DMS153 (cell line): Measurements from ENCODE around the gene SCN4A.
"Not testable (repeated sequence)": the region's sequence is repeated elsewhere in the genome, so short reads cannot be mapped to it uniquely, and the experiment has no call there.

Experiments
- DNase-seq: peaks from one replicate; lab custom pipeline; 2025; lab: John Stamatoyannopoulos, UW

Gene SCN4A

DNA sequence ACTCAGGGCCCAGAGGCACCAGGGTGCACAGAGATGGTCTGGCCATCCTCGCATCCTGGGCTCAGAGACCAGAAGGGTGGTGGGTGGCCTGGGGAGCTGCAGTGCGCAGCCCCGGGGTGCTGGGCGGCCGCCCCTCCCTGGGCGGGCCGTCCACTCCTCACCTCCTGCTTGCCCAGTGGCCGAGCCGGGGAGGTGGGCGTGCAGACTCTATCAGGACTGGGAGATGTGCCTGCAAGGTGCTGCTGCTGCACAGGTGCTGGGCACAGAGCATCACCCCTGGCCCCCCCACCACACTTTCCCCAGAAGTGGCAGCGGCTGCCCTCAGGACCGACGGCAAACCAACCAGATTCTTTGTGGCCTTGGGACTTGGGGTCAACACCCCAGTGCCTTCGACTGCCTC lies at the start of gene SCN4A:
SCN4A (minus strand) TSS at position 123 of the 400 bp plus-strand sequence; CDS start at position 46, 77 bp downstream.
- DNase-seq: no peak

- peak; percentile 20 for DNase-seq
Measured at GRCh38 chr17:64020056-64020766, 47.5 kb upstream of the SCN4A start, which contains the start of gene ICAM2. Gene ICAM2, minus strand, starts transcription at chr17:64020633. Its CDS starts 13,942 bp downstream, at chr17:64006691.

DNA sequence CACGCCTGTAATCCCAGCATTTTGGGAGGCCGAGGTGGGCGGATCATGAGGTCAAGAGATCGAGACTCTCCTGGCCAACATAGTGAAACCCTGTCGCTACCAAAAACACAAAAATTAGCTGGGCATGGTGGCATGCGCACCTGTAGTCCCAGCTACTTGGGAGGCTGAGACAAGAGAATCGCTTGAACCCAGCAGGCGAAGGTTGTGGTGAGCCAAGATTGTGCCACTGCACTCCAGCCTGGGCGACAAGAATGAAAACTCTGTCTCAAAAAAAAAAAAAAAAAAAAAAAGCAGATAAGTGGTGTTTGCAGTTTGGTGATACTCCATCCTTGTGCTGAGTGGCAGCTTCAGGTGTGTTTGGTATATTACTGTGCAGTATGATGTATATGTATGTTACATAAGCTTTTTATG lies 46.8 kb upstream of the SCN4A start:
- DNase-seq: not testable (repeated sequence)

DNA sequence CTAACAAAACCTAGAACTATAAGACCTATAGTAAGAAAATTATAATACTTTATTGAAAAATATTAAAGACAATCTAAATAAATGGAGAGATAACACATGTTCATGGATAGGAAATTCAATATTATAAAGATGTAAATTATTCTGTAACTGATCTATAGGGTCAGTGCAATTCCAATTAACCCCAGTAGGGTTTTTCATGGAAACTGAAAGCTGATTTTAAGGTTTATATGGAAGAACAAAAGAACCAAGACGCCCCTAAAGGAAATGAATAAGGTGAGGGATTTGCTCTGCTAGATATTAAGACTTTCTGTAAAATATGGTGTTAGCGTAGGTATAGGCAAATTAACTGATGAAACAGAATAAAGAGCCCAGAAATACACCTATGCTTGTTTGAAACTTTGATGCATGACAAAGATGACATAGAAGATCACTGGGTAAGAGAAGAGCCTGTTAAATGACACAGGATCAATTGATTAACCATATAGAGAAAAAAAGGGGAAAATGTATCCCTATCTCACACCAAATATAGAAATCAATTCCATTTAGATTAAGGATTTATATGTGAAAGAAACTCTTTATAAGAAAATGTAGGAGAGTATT lies 44.8 kb upstream of the SCN4A start:
- DNase-seq: no peak

DNA sequence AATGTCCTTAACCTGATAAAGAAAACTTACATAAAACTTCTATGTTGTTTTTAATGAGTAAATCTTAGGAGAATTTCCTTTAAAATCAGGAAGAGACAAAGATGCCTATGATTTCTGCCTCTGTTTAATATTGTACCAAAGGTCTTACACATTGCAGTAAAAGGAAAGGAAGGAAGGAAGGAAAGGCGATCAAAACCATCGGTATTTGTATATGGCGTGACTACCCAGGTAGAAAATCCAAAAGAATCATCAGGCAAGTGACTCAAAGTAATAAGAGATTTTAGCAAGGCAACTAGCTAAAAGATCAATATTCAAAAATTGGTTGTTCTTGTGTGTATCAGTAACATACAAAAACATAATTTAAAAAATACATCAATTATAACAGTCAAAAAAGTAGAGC lies 44.3 kb upstream of the SCN4A start:
- DNase-seq: no peak

- DNase-seq: no peak
Measured at GRCh38 chr17:64016231-64016784, 43.6 kb upstream of the SCN4A start.

- DNase-seq: no peak
Measured at GRCh38 chr17:64015447-64015846, 42.7 kb upstream of the SCN4A start.

DNA sequence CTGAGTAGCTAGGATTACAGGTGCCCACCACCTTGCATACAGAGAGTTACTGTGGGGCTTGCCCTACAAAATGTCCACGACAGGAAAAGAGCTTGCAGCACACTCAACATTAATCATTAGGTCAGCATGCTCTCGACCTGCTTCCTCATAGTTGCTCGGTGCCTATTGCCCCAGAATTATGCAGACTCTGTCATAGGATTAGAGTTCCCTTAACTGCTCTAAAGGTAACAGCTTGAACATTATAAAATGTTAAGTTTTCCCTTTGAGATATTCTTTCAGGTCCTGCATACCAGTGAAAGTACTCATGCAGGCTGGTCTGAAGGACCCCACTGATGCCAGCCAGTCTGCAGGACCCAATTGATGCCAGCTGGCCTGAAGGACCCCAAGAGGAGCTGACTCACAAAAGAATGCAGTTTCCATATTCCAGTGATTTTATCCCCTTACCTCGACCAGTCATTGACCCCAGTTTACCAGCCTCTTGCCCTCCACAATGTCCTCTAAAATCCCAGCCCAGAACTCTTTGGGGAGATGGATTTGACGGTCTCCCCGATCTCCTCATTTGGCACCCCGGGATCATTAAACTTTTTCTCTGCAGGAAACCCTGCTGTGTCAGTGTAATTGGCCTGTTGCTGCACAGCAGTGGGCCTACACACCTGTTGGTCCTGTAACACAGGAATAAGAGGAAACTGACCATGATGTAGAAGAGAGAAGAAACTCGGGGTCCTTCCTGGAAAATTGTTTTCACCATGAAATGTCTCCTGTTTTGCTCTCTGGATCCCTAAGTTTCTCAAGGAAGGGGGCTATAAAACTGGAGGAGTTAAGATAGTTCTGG lies 37.1 kb upstream of the SCN4A start:
- DNase-seq: no peak

- no peak for DNase-seq
Measured at GRCh38 chr17:64008830-64009229, 36.1 kb upstream of the SCN4A start.

DNA sequence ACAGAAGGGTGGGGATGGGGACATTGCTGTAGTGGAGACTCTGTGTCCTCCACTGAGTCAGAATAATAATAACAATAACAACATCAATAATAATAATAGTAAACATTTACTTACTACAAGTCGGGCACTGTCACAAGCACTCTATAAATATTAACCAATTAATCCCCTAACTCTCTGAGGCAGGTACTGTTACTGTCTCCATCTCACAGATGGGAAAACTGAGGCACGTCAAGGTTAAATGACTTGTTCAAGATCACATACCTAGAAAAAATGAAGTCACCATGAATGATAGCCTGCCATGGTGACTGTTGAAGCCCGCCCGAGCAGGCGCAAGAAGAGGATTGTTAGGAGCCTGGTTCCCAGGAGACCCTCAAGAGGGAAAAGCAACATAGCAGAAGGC lies 35.6 kb upstream of the SCN4A start:
- DNase-seq: no peak

DNA sequence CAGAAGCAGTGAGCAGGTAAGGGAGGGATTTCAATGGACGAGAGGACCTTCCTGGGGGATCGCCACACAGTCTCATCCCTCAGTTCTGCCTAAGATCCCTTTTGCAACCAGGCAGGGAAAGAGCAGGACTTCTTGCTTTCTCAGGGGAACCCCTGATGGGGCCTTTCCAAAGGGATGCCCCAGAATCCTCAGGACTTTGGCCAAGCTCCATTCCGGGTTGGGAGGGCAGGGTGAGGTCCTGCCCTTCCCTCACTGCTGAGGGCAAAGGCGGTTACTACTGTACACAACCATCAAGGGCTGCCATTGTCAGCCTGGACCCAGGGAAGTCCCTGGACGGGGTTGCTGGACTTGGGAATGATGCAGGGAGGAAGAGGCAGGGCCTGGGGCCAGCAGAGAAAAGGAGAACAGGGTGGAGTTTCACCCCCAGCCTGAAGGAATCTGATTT lies 35.1 kb upstream of the SCN4A start:
- DNase-seq: no peak

- not testable (repeated sequence) for DNase-seq
Measured at GRCh38 chr17:64007089-64007837, 34.5 kb upstream of the SCN4A start.

- DNase-seq: no peak
Measured at GRCh38 chr17:64006361-64007088, 33.8 kb upstream of the SCN4A start.

GRCh38 chr17:64005734-64006167 lies 33.0 kb upstream of the SCN4A start:
- DNase-seq: peak; percentile 81

- peak; percentile 21 for DNase-seq
Measured at GRCh38 chr17:64004903-64005733, 32.4 kb upstream of the SCN4A start.

DNA sequence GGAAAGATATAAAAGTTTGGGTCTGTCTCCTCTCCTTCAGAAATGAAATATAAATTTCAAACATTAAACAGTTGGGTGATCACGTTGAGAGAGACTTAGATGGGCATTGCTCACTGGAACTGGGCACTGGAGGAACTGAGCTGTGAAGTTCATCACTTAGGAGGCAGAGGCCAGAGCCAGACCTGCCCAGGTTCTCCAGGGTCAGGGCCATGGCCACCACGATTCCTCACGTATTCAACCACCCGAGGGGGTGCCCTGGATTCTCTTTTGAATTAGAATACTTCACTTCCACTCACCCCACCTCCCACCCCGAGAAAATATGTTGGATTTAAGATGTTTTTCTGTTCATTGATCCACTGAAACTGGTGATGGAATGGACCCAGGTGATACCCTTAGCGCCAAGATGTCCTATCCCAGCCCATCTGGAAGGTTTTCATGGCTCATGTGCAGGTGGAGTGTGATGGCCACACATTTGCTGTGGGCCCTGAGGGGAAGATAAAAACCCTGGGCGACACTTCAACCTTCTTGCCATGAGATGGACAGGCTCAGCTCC lies 31.6 kb upstream of the SCN4A start:
- no peak for DNase-seq

DNA sequence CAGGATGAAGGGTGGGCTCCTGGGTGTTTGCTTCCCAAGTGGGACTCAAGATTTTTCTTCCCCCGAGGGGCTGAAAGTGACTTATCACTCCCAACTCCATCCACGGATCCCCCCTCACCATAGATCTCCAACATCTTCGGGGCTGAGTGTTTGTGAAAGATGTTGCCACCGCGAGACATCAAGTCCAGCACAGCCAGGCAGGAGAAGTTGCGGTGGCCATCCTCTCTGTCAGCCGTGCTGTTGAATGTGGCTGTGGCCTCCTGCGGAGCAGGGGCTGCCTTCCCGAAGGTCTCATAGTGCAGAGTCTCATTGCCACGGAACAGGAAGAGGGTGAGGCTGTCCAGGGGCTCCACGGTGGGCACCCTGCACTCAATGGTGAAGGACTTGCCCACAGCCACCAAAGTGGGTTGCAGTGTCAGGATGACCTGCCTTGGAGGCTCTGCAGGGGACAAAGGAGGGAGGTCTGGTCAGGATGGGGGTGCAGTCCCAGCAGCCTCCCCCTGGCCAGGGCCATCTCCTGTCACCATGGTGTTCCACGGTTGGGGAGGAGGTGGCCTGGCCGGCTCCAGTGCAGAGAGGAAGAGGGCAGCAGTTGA lies 30.9 kb upstream of the SCN4A start:
- no peak for DNase-seq

DNA sequence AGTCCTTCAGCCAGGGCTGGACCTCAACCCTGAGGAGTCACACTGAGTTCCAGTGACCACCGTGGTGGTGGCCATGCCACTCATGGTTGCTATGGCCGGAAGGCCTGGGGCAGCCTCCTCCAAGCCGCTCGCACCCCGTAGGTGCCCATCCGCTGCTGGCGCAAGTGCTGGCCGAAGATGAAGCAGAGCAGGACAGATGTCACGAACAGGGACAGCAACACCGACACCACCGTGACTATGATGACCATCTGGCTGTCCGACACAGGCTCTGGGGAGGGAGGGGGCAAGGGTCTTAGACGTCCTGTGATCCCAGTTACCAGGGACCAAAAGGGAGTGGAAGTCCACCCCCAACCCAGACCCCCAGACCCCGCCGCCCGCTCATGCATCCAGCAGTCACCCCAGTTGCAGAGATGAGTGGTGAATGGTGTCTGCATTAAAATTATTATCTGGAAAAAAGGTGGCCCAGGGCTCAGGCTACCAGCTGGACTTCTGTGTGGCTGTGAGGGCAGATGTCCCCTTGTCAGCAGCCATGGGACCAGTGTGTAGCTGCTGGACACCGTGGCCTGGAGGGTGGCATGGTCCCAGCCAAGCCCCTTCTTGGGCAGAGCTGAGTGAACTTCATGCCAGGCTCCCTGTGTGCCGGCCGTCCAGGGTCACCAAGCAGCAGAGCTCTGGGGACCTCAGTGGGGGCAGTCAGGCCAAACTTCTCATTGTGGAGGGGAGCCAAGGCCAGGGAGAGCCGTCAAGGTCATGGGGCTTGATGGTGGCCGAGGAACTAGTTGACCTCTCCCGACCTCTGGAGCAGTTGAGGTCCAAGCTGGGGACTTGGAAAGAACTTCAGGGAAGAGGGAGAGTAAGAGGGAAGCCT lies 30.2 kb upstream of the SCN4A start:
- no peak for DNase-seq
